ENCODE data around the gene PLGRKT. TPM values are rescaled to one million over a fixed set of nuclear protein-coding genes. Genes with fewer than 3 reads are reported as not detected.
"Not testable (repeated sequence)": the region's sequence is repeated elsewhere in the genome, so short reads cannot be mapped to it uniquely, and the experiment has no call there.

The PLGRKT gene
- total RNA-seq, 1 experiment from 2014 or later: 15.1 TPM

DNA sequence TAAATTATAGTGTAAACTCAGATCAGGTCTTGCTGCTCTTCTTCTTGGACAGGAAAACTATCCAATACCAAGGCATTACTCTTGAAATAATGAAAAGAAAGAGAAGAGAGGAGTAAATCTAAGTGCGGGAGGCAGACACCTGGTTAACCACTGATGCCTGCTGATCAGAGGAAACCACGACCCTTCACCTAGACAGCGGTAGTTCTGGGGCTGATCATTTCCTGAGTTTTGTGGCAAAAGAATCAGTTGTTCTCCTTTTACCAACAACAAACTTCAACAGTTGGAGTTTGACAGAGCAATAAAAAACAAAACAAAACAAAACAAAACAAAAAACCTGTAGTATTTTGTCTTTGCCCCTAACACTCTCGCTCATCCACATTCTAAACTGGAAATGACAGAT lies 101.0 kb downstream of the PLGRKT start:
- H3K4me3 Mint-ChIP-seq (ENCODE audit: low read depth, unreplicated experiment): no peak overlapping the region
- CTCF ChIA-PET: no interaction called here
- no peaks in the 10 kb centered on the region for H3K9me3 Mint-ChIP-seq (ENCODE audit: low read depth, unreplicated experiment)
- no peaks in the 10 kb centered on the region for H3K27me3 Mint-ChIP-seq (ENCODE audit: unreplicated experiment)
- no peaks in the 10 kb centered on the region for H3K4me1 Mint-ChIP-seq (ENCODE audit: low read depth, unreplicated experiment)
- TF ChIP-seq, protein P1, sequence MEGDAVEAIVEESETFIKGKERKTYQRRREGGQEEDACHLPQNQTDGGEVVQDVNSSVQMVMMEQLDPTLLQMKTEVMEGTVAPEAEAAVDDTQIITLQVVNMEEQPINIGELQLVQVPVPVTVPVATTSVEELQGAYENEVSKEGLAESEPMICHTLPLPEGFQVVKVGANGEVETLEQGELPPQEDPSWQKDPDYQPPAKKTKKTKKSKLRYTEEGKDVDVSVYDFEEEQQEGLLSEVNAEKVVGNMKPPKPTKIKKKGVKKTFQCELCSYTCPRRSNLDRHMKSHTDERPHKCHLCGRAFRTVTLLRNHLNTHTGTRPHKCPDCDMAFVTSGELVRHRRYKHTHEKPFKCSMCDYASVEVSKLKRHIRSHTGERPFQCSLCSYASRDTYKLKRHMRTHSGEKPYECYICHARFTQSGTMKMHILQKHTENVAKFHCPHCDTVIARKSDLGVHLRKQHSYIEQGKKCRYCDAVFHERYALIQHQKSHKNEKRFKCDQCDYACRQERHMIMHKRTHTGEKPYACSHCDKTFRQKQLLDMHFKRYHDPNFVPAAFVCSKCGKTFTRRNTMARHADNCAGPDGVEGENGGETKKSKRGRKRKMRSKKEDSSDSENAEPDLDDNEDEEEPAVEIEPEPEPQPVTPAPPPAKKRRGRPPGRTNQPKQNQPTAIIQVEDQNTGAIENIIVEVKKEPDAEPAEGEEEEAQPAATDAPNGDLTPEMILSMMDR (IDR thresholded peaks at IDR 0.05; ENCODE audit: unreplicated experiment): no peak
- intact Hi-C loops (cut with micrococcal nuclease; ENCODE audit: unreplicated experiment): no loop called here
- H3K36me3 Mint-ChIP-seq (ENCODE audit: insufficient read depth, unreplicated experiment): no peaks in the 10 kb centered on the region
- no peak for DNase-seq
- no TSS peak for BruUV-seq (replicated peaks)
- H3K27ac Mint-ChIP-seq (ENCODE audit: unreplicated experiment): no peak overlapping the region

DNA sequence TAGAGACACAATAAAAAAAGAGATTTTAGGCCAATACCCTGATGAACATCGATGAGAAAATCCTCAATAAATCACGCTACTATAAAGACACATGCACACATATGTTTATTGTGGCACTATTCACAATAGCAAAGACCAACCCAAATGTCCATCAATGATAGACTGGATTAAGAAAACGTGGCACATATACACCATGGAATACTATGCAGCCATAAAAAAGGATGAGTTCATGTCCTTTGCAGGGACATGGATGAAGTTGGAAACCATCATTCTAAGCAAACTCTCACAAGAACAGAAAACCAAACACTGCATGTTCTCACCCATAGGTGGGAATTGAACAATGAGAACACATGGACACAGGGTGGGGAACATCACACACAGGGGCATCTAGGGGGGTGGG lies 106.4 kb downstream of the PLGRKT start:
- H3K36me3 Mint-ChIP-seq (ENCODE audit: insufficient read depth, unreplicated experiment); H3K27ac Mint-ChIP-seq (ENCODE audit: unreplicated experiment); intact Hi-C loops (cut with micrococcal nuclease; ENCODE audit: unreplicated experiment); DNase-seq; CTCF ChIA-PET; BruUV-seq (replicated peaks); H3K9me3 Mint-ChIP-seq (ENCODE audit: low read depth, unreplicated experiment); H3K4me1 Mint-ChIP-seq (ENCODE audit: low read depth, unreplicated experiment); H3K4me3 Mint-ChIP-seq (ENCODE audit: low read depth, unreplicated experiment); H3K27me3 Mint-ChIP-seq (ENCODE audit: unreplicated experiment): not testable (repeated sequence)

GRCh38 chr9:5326893-5327548 lies 110.7 kb downstream of the PLGRKT start:
- no peak for DNase-seq
- H3K36me3 Mint-ChIP-seq (ENCODE audit: insufficient read depth, unreplicated experiment): no peaks in the 10 kb centered on the region
- H3K4me3 Mint-ChIP-seq (ENCODE audit: low read depth, unreplicated experiment): no peak overlapping the region
- H3K27me3 Mint-ChIP-seq (ENCODE audit: unreplicated experiment): no peaks in the 10 kb centered on the region
- CTCF ChIA-PET: no interaction called here
- peaks cover 3% of the 10 kb centered on the region for H3K9me3 Mint-ChIP-seq (ENCODE audit: low read depth, unreplicated experiment)
- TF ChIP-seq, protein P1 (IDR thresholded peaks at IDR 0.05; ENCODE audit: unreplicated experiment): no peak
- no TSS peak for BruUV-seq (replicated peaks)
- H3K4me1 Mint-ChIP-seq (ENCODE audit: low read depth, unreplicated experiment): no peaks in the 10 kb centered on the region
- intact Hi-C loops (cut with micrococcal nuclease; ENCODE audit: unreplicated experiment): no loop called here
- H3K27ac Mint-ChIP-seq (ENCODE audit: unreplicated experiment): no peak overlapping the region

GRCh38 chr9:5326187-5326586 lies 111.5 kb downstream of the PLGRKT start:
- CTCF ChIA-PET: no interaction called here
- DNase-seq: no peak
- BruUV-seq (replicated peaks): no TSS peak
- no peak overlapping the region for H3K4me3 Mint-ChIP-seq (ENCODE audit: low read depth, unreplicated experiment)
- TF ChIP-seq, protein P1 (IDR thresholded peaks at IDR 0.05; ENCODE audit: unreplicated experiment): no peak
- H3K27ac Mint-ChIP-seq (ENCODE audit: unreplicated experiment): no peak overlapping the region
- H3K4me1 Mint-ChIP-seq (ENCODE audit: low read depth, unreplicated experiment): no peaks in the 10 kb centered on the region
- H3K36me3 Mint-ChIP-seq (ENCODE audit: insufficient read depth, unreplicated experiment): no peaks in the 10 kb centered on the region
- peaks cover 3% of the 10 kb centered on the region for H3K9me3 Mint-ChIP-seq (ENCODE audit: low read depth, unreplicated experiment)
- no peaks in the 10 kb centered on the region for H3K27me3 Mint-ChIP-seq (ENCODE audit: unreplicated experiment)
- intact Hi-C loops (cut with micrococcal nuclease; ENCODE audit: unreplicated experiment): no loop called here

DNA sequence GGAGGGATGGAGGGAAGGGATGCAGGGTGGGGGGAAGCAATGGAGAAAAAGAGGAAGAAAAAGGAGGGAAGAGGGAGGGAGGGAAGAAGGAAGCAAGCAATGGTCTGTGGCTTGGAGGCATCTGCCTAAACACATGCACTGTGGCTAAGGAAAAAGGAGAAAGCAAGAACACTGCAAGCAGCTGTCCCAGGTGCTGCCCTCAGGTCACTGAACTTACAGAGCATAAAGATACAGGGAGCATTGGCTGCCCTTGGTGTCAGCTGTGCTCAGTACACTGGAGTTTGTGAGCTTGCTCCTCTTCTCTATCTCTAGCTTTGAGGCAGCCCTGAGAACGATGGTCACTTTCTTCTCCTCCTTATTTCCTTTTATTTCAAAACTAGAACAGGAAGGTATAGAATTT lies 116.1 kb downstream of the PLGRKT start:
- BruUV-seq (replicated peaks); H3K36me3 Mint-ChIP-seq (ENCODE audit: insufficient read depth, unreplicated experiment); H3K4me3 Mint-ChIP-seq (ENCODE audit: low read depth, unreplicated experiment); H3K27me3 Mint-ChIP-seq (ENCODE audit: unreplicated experiment); H3K9me3 Mint-ChIP-seq (ENCODE audit: low read depth, unreplicated experiment); H3K27ac Mint-ChIP-seq (ENCODE audit: unreplicated experiment); DNase-seq; H3K4me1 Mint-ChIP-seq (ENCODE audit: low read depth, unreplicated experiment): not testable (repeated sequence)
- CTCF ChIA-PET: interaction anchor here (1.0 to 1.5 kb wide), 5 partner anchors 52 to 136 kb away, joined by 3 to 17 read pairs (median 4); partner anchors contain the start of gene INSL6
- intact Hi-C loops (cut with micrococcal nuclease; ENCODE audit: unreplicated experiment): loop anchor here (2.0 kb wide), 1 partner anchor 135 kb away; no protein-coding TSS in a partner anchor
